Spleen (tissue), 11 donors: ENCODE results near the gene TYK2. TPM values are rescaled to one million over a fixed set of nuclear protein-coding genes. Genes with fewer than 3 reads are reported as not detected.
A peak's percentile ranks its signal among the peaks of the same experiment; 100 is the strongest.
"Not testable (repeated sequence)": the region's sequence is repeated elsewhere in the genome, so short reads cannot be mapped to it uniquely, and the experiment has no call there.

Experiments
- DNase-seq: peaks from one replicate; pipeline ENCODE4 v3.0.0-alpha.2; 2020
- H3K27ac ChIP-seq, 8 donors: fragments of 200-600 bp; sonication (generic) in 7 of 8; 1 replicate in 4 of 8; 2 replicates in 4 of 8; pipeline versions ENCODE4 v1.5.0 to v1.8.0; 2016 to 2021; ENCODE audit warnings: inconsistent platforms in 4 of 8, mild to moderate bottlenecking in 4 of 8, moderate library complexity in 1 of 8
- H3K27me3 ChIP-seq, 7 donors: fragments of 200-600 bp; sonication (generic) in 6 of 7; replicated peaks in 1 of 7; 1 replicate in 4 of 7; 2 replicates in 3 of 7; pipeline versions ENCODE4 v1.5.0 to v1.8.0; 2016 to 2021; ENCODE audit warnings: inconsistent platforms in 3 of 7, mild to moderate bottlenecking in 1 of 7
- H3K36me3 ChIP-seq, 6 donors: fragments of 200-600 bp; sonication (generic) in 5 of 6; 1 replicate in 4 of 6; 2 replicates in 2 of 6; pipeline versions ENCODE4 v1.5.0 to v1.8.0; 2016 to 2021; ENCODE audit warnings: inconsistent platforms in 2 of 6
- H3K4me1 ChIP-seq, 6 donors: fragments of 200-600 bp; sonication (generic) in 5 of 6; 1 replicate in 3 of 6; 2 replicates in 3 of 6; pipeline versions ENCODE4 v1.5.0 to v1.8.0; 2016 to 2021; ENCODE audit warnings: inconsistent platforms in 3 of 6
- H3K4me3 ChIP-seq, 8 donors: fragments of 200-600 bp; sonication (generic) in 7 of 8; 1 replicate in 4 of 8; 2 replicates in 4 of 8; pipeline versions ENCODE4 v1.5.0 to v1.8.0; 2016 to 2021; ENCODE audit warnings: inconsistent platforms in 4 of 8, mild to moderate bottlenecking in 4 of 8, moderate library complexity in 2 of 8
- H3K9me3 ChIP-seq, 8 donors: fragments of 200-600 bp; sonication (generic) in 7 of 8; 1 replicate in 4 of 8; 2 replicates in 4 of 8; pipeline versions ENCODE4 v1.5.0 to v1.8.0; 2016 to 2021; ENCODE audit warnings: inconsistent platforms in 4 of 8
- POLR2A ChIP-seq, 3 donors: fragments of 450-650 bp; IDR thresholded peaks; one replicate each; pipeline ENCODE4 v1.5.1; 2017; ENCODE audit warnings: antibody characterized with exemption in 3 of 3, mild to moderate bottlenecking in 1 of 3
- POLR2AphosphoS5 ChIP-seq, 3 donors: sonication (generic); formaldehyde crosslinking; IDR thresholded peaks; one replicate each; pipeline ENCODE4 v1.5.1; 2017; ENCODE audit warnings: antibody characterized with exemption in 3 of 3
- WGBS, 5 donors: extraction: QIAGEN DNeasy Blood & Tissue Kit in 3 of 5; methylation state at CpG; one replicate each; pipeline versions ENCODE4 v1.1.5 to v1.1.7; 2013 to 2018; 5-methylcytosine and 5-hydroxymethylcytosine counted together
- intact Hi-C: fragments of 100-400 bp; cut with DNase I; formaldehyde crosslinking; loops from one replicate; pipeline ENCODE4 v1.15.0; 2023; ENCODE audit warnings: low total_unique reads
- polyA plus RNA-seq, 3 donors: library from polyadenylated mRNA; stranded (reverse); fragments of 200-250 nt; gene quantifications; one replicate each; pipeline ENCODE4 v1.2.1, GENCODE V29; 2013
- total RNA-seq, 7 donors: library from RNA; depleted of rRNA in 3 of 7; stranded (reverse); fragments of >200 nt in 3 of 7; fragmentation: NEBNext Ultra II Directional in 4 of 7; extraction: Animal tissue kit (Norgen Biotek cat#: 25700) in 4 of 7; gene quantifications; one replicate each; pipeline versions ENCODE4 v1.1.0 to v1.2.1, GENCODE V29; 2016 to 2021
- TF ChIP-seq, protein P1 (sequence below), 11 experiments: fragments of 200-600 bp in 7 of 11; fragments of 450-650 bp in 4 of 11; sonication (generic) in 4 of 11; IDR thresholded peaks in 8 of 11; conservative IDR thresholded peaks in 3 of 11; 1 replicate in 7 of 11; 2 replicates in 4 of 11; pipeline versions ENCODE4 v1.4.0 to v1.8.0; 2016 to 2021; ENCODE audit warnings: antibody characterized with exemption in 11 of 11, inconsistent platforms in 4 of 11, mild to moderate bottlenecking in 1 of 11
- donor health status: healthy with polysubstance abuse.
- donor health status: DM: no; HTN: no; CAD: no; lungs with moderate emphysema.
- donor health status: DM: no; HTN: no; CAD: no.
- donor health status: Bipolar disorder and iron deficiency.
- donor health status: healthy.
- donor health status: DM: no; HTN: no; CAD: no.
- donor health status: DM: yes; HTN: yes; CAD: no.

TYK2 gene
- total and polyA plus RNA-seq, 10 donors, result 159 to 422 (median 251) TPM

DNA sequence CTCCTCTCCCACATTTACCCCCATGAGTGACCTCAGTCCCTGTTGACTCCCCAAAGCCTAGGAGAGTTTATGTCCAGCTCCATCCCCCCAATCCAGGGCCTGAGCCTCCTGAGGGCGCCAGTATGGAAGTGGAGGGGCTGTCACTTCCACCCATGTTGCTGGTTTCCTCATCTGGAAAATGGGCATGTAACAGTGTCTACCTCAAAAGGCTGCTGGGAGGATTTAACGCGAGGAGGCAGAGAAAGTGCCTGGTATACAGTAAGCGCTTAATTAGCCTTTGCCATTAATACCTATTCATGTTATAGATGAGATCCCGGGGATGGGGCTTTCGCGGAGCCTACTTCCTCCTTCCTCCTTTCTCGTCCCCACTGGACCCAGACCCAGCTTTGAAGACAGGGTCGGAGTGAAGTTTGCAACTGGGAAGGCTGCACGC lies 476 bp downstream of the TYK2 start:
- Histone ChIP-seq H3K4me1 (peaks cover 10 to 60% (median 29%) of the 10 kb centered on the region in 6 donors), H3K9me3 (no peaks in the 10 kb centered on the region), H3K27ac (peak overlapping the region; percentile 86 to 97 (median 92)), H3K4me3 (peak overlapping the region; percentile 61 to 95 (median 81)), H3K27me3 (no peaks in the 10 kb centered on the region), H3K36me3 (peaks cover 0 to 43% (median 18%) of the 10 kb centered on the region in 6 donors)
- no peak for DNase-seq
- WGBS, 5 donors, result 0 to 3% (median 1%) methylated on average over 8 to 10 of the region's 10 CpGs
- intact Hi-C loops, result no loop called here
- TF ChIP-seq POLR2AphosphoS5 (IDR thresholded peaks at IDR 0.05) (no peak), POLR2A (IDR thresholded peaks at IDR 0.05) (no peak)
- TF ChIP-seq, protein P1, sequence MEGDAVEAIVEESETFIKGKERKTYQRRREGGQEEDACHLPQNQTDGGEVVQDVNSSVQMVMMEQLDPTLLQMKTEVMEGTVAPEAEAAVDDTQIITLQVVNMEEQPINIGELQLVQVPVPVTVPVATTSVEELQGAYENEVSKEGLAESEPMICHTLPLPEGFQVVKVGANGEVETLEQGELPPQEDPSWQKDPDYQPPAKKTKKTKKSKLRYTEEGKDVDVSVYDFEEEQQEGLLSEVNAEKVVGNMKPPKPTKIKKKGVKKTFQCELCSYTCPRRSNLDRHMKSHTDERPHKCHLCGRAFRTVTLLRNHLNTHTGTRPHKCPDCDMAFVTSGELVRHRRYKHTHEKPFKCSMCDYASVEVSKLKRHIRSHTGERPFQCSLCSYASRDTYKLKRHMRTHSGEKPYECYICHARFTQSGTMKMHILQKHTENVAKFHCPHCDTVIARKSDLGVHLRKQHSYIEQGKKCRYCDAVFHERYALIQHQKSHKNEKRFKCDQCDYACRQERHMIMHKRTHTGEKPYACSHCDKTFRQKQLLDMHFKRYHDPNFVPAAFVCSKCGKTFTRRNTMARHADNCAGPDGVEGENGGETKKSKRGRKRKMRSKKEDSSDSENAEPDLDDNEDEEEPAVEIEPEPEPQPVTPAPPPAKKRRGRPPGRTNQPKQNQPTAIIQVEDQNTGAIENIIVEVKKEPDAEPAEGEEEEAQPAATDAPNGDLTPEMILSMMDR (IDR thresholded peaks at IDR 0.05 in 8 of 11, conservative IDR thresholded peaks at IDR 0.05 in 3 of 11), result no peak

DNA sequence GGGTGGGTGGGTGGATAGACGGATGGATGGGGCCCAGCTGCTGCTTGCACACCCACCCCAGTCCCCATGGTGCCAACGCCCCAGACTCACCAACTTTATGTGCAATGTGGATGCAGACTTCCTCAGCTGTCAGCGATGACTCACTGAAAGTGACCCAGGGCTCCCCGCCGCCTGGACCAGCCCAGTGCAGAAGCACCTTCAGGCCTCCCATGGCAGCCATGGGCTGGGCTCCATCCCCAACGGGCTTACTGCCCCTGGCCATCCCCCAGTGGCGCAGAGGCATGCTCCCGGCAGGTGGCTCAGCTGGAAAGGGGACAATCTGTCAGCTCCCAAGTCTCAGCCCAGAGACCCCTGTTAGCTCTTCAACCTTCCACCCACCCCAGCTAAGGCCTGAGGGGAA lies 2.2 kb downstream of the TYK2 start:
- Histone ChIP-seq H3K27ac (no peak overlapping the region), H3K27me3 (no peaks in the 10 kb centered on the region), H3K36me3 (peaks cover 0 to 58% (median 22%) of the 10 kb centered on the region in 6 donors), H3K4me1 (peaks cover 10 to 76% (median 41%) of the 10 kb centered on the region in 6 donors), H3K9me3 (no peaks in the 10 kb centered on the region), H3K4me3 (no peak overlapping the region)
- WGBS, 5 donors, result 79 to 96% (median 93%) methylated on average over 5 to 8 of the region's 8 CpGs
- TF ChIP-seq, protein P1 (IDR thresholded peaks at IDR 0.05 in 8 of 11, conservative IDR thresholded peaks at IDR 0.05 in 3 of 11), result no peak
- no peak for TF ChIP-seq POLR2AphosphoS5 (IDR thresholded peaks at IDR 0.05)
- no peak for TF ChIP-seq POLR2A (IDR thresholded peaks at IDR 0.05)
- no peak for DNase-seq
- intact Hi-C loops, result no loop called here

GRCh38 chr19:10377140-10377640 lies 3.2 kb downstream of the TYK2 start:
- DNase-seq, H3K4me3 ChIP-seq, H3K9me3 ChIP-seq, H3K27ac ChIP-seq, H3K27me3 ChIP-seq, intact Hi-C loops: not testable (repeated sequence)
- WGBS, 5 donors, result 93 to 97% (median 95%) methylated on average over 2 of the region's 2 CpGs
- Histone ChIP-seq H3K4me1 (peaks cover 10 to 76% (median 41%) of the 10 kb centered on the region in 6 donors), H3K36me3 (peaks cover 0 to 68% (median 22%) of the 10 kb centered on the region in 6 donors)

DNA sequence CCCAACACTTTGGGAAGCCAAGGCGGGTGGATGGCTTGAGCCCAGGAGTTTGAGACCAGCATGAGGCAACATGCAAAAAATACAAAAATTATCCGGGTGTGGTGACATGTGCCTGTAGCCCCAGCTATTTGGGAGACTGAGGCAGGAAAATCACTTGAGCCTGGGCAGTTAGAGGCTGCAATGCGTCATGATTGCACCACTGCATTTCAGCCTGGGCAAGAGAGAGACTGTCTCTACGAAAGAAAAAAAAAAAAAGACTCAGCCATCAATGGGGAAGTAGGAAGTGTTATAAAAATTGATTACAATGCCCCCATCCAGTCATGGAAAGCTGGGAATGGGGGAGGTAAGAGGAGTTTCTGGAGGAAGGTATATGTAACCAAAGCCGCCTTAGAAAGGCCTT lies 5.4 kb downstream of the TYK2 start:
- H3K4me1 ChIP-seq, result peaks cover 10 to 63% (median 31%) of the 10 kb centered on the region in 6 donors
- H3K36me3 ChIP-seq, result peaks cover 0 to 90% (median 40%) of the 10 kb centered on the region in 6 donors
- H3K27me3 ChIP-seq, result no peaks in the 10 kb centered on the region
- H3K9me3 ChIP-seq, result no peaks in the 10 kb centered on the region
- 76 to 89% (median 81%) methylated on average over 5 of the region's 5 CpGs for WGBS, 5 donors
- TF ChIP-seq POLR2A (IDR thresholded peaks at IDR 0.05) (no peak), POLR2AphosphoS5 (IDR thresholded peaks at IDR 0.05) (no peak)
- TF ChIP-seq, protein P1 (IDR thresholded peaks at IDR 0.05 in 8 of 11, conservative IDR thresholded peaks at IDR 0.05 in 3 of 11), result no peak
- H3K27ac ChIP-seq, result peak overlapping the region in 1 of 8 donors; percentile 18
- intact Hi-C loops, result no loop called here
- no peak for DNase-seq
- H3K4me3 ChIP-seq, result no peak overlapping the region
